ENCODE measurements around the gene BEGAIN.

DNA sequence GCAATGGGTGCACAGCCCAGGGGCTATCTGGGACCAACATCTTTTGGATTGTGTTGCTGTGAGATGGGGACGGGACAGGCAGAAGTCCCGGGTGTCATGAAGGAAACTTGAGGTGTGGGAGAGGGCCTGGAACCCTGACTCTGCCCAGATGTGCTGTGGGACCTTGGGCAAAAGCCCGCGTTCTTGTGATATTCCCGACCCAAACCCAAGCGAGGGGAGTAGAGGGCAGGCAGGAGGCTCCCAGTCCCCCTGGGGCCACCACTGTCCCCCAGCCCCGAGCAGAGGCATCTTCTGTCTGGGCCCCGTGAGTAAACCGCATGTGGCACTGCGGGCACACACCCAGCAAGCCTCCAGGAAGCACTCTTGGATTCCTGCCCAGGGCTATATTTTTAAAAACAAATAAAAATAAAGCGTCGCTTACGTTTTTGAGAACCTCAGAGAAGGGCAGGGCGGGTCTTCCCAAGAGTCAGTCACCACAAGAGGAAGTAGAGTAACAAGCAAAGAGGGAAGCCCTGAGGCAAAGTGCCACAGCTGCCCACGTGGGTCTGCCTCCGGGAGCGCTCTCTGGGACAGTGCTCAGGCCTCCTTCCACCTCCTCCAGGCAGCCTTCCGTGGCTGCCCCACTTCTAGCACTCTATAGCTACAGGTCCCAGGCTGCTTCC is 39.5 kb downstream of the BEGAIN start:
- TF ChIP-seq CTCF (IDR thresholded peaks at IDR 0.05) (no peak), POLR2A (IDR thresholded peaks at IDR 0.05) (no peak), POLR2AphosphoS5 (IDR thresholded peaks at IDR 0.05) (no peak)

All from breast epithelium (tissue), 3 donors.